Thyroid gland (tissue), 4 donors: ENCODE data around the gene PGS1.

Source experiments
- CTCF ChIP-seq, 6 experiments: fragments of 200-600 bp in 3 of 6; fragments of 450-650 bp in 3 of 6; sonication (generic) in 3 of 6; IDR thresholded peaks; one replicate each; pipeline ENCODE4 v1.5.1; 2016 to 2019; ENCODE audit warnings: antibody characterized with exemption in 6 of 6, mild to moderate bottlenecking in 2 of 6, inconsistent platforms in 1 of 6, moderate library complexity in 1 of 6
- POLR2A ChIP-seq, 2 donors: fragments of 450-650 bp; IDR thresholded peaks; one replicate each; pipeline ENCODE4 v1.6.1; 2017; ENCODE audit warnings: antibody characterized with exemption in 2 of 2, mild to moderate bottlenecking in 2 of 2, moderate library complexity in 1 of 2

DNA sequence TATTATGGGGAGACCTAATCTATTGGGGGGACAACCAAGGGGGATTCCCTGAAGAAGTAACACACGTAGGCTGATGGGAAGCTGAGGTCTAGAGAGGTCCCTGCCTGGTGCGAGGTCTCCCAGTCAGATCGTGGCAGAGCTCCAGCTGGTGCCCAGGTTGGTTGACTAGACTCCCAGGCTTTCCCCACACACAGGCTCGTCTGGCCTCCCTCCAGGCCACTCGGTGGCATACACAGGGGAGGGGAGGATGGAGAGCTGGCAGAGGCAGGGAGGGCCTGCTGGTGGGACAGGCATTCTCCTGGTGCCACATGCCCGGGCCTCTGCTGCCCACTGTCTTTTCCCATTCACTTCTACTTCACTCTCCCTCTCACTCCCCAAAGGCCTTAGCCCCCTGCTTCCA, 10.1 kb upstream of the PGS1 start:
- no peak for TF ChIP-seq CTCF (IDR thresholded peaks at IDR 0.05)
- no peak for TF ChIP-seq POLR2A (IDR thresholded peaks at IDR 0.05)
